ENCODE measurements around the gene ERI2. TPM values are rescaled to one million over a fixed set of nuclear protein-coding genes. Genes with fewer than 3 reads are reported as not detected.

ERI2 gene, protein sequence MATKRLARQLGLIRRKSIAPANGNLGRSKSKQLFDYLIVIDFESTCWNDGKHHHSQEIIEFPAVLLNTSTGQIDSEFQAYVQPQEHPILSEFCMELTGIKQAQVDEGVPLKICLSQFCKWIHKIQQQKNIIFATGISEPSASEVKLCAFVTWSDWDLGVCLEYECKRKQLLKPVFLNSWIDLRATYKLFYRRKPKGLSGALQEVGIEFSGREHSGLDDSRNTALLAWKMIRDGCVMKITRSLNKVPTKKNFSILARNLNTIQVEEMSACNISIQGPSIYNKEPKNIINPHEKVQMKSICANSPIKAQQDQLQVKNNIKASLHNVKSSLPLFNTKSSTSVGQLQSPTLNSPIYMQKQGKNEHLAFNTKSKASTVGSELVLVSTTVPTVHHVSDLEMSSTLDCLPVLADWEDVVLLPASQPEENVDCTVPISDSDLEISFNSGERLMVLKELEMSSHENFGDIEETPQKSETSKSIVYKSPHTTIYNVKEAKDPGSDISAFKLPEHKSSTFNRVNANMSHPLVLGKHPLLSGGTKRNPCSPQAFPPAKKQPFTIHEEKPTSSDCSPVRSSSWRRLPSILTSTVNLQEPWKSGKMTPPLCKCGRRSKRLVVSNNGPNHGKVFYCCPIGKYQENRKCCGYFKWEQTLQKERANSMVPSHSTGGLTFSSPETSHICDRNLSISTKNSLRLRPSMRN
- total RNA-seq, result 20.1 and 27.1 TPM in 2 replicates
- polyA plus RNA-seq (2012), result 9.0 TPM

DNA sequence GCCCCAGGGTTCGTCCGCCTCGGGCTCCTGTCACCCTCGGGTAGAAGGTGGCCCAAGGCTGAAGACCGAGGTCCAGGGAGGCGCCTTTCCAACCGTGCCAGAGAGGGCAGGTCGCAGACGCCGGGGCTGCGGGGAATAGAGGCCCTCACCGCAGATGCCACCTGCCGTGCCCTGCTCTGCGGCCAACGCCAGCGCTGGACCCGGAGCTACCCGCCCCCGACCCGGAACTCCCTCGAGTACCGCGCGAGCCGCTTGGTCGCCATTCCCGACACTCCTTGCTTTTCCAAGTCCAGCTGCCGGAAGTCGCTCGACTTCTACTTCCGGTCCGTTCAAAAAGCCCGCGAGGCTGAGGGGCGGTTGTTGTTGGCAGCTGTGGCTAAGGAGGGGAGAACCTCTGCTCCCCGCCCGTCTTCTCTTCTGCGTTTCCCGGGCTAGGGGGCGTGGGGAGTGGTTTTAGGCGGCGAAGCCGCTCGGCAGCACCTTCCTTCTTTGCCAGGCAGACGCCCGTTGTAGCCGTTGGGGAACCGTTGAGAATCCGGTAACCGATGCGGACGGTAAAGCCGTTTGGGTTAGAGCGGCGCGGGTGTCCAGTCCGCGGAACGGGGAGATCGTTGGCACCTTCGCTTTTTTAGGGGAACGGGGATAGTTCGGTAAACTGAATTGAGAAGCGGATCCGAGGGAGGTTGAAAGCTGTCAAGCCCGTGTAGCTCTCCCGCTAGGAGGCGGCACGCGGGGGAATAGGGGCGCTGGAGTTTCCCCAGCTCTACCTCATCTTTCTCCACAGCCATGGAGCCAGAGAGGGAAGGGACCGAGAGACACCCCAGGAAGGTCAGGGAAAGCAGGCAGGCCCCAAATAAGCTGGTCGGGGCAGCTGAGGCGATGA is at the start of gene ERI2, which contains the start of gene REXO5:
Gene ERI2 (minus strand): TSS at position 305 of the 883 bp plus-strand sequence. CDS start 42 bp downstream, at position 263.
Gene REXO5 (plus strand): TSS at position 360 of the 883 bp plus-strand sequence. CDS start 427 bp downstream, at position 787.
- peak; percentile 98 for DNase-seq (ENCODE audit: low read depth)

- DNase-seq (ENCODE audit: low read depth), result no peak
Measured at GRCh38 chr16:20854963-20855362, 48.7 kb upstream of the ERI2 start.

GRCh38 chr16:20853981-20854620 is 47.8 kb upstream of the ERI2 start:
- DNase-seq (ENCODE audit: low read depth), result no peak

DNA sequence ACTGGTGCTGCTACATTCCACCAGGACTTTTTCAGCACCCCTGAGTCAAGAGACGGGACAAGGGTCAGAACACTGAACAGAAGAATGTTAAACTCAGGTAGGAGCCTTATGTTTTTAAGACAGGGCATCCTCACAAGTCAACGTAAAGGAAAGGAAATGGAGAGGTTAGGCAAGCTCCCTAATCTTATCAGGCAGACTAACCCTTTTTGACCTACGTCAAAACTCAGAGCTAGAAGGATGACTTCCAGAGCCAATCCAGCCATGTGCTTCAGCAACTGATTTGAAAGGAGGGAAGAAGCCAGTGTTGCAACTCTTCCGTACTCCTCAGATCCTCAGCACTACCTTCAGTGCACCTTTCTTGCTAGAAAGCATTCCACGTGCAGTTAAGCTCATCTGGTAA is 46.9 kb upstream of the ERI2 start:
- DNase-seq (ENCODE audit: low read depth), result no peak

DNA sequence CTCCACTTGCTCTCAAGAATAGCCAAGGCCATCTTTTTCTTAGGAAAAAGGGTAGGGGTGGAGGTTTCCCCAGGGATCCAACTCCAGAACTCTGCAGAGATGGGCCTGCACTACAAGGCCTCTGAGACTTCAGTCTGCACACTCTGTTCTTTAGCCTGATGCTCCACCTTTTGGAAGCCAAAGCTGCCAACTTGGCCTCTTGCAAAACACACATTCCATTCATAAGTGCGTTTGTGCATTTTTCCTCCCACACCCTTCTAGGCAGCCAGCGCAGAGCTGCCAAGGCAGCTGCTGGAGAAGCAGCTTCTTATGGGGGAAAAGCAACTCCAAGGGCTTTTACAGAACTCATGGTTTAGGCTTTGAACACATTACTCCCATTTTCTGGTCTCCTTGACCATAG is 45.3 kb upstream of the ERI2 start:
- DNase-seq (ENCODE audit: low read depth), result peak; percentile 88

GRCh38 chr16:20850981-20851380 is 44.7 kb upstream of the ERI2 start:
- DNase-seq (ENCODE audit: low read depth), result no peak

DNA sequence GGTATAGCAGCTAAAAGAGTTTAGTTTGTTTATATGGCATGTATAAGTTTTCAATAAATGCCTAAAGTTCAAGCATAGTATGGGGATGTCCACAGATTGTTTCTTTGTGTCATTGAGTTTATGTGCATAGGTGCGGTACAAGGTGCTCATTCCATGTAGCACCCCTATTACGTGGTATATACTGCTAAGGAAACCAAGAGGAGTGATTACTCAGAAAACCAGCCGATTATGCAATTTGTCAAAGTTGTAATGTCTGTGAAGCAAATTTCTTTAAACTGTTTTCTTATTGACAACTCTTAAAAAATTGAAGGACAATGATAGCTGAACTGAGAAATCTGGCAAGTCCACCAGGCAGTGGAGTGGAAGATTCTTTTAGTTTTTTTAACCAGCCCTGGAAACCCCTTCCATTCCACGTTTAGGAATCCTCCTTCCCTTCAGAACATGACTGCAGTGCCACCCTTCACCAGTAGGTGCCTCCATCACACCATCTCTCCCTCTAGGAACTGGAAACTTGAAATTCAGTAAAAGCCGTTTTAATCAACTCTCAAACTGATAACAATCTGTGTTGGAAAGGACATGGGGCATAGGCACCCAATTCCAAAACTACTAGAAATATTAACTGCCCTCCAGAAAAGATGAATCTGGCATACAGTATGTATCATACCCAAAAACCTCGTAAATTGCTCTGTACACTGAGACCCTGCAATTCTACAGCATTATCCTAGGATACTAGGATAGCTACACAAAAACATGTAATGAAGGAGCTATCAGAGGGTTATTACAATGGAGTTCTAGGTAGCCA is 43.5 kb upstream of the ERI2 start:
- DNase-seq (ENCODE audit: low read depth), result peak; percentile 80

GRCh38 chr16:20847550-20847949 is 41.3 kb upstream of the ERI2 start:
- no peak for DNase-seq (ENCODE audit: low read depth)

GRCh38 chr16:20846551-20846950 is 40.3 kb upstream of the ERI2 start:
- no peak for DNase-seq (ENCODE audit: low read depth)

DNA sequence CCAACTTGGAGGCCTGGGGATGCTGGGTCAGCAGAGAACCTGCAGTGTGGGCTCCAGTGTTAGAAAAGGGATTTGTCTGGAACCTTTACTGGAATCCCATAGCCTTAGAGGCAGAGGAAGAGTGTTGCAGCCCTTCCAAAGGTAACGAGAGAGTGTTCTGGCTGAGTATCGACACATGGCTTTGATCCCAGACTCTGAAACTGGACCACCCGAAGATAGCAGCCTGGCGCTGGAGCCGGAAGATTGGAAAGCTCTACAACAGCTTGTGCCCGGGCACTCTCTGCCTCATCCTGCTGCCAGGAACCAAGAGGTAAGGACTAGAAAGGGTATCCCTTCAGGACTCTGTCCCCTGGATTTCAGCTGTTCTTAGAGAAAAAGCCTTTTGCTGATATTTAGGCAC is 39.8 kb upstream of the ERI2 start:
- DNase-seq (ENCODE audit: low read depth), result no peak

GRCh38 chr16:20844588-20844987 is 38.3 kb upstream of the ERI2 start:
- DNase-seq (ENCODE audit: low read depth), result no peak

- DNase-seq (ENCODE audit: low read depth), result no peak
Measured at GRCh38 chr16:20844054-20844453, 37.8 kb upstream of the ERI2 start.

- no peak for DNase-seq (ENCODE audit: low read depth)
Measured at GRCh38 chr16:20839504-20839903, 33.2 kb upstream of the ERI2 start.

GRCh38 chr16:20838240-20838639 is 32.0 kb upstream of the ERI2 start:
- no peak for DNase-seq (ENCODE audit: low read depth)

- no peak for DNase-seq (ENCODE audit: low read depth)
Measured at GRCh38 chr16:20833086-20833485, 26.8 kb upstream of the ERI2 start.

GRCh38 chr16:20830372-20830771 is 24.1 kb upstream of the ERI2 start:
- DNase-seq (ENCODE audit: low read depth), result no peak

- DNase-seq (ENCODE audit: low read depth), result no peak
Measured at GRCh38 chr16:20829536-20829935, 23.3 kb upstream of the ERI2 start.

DNA sequence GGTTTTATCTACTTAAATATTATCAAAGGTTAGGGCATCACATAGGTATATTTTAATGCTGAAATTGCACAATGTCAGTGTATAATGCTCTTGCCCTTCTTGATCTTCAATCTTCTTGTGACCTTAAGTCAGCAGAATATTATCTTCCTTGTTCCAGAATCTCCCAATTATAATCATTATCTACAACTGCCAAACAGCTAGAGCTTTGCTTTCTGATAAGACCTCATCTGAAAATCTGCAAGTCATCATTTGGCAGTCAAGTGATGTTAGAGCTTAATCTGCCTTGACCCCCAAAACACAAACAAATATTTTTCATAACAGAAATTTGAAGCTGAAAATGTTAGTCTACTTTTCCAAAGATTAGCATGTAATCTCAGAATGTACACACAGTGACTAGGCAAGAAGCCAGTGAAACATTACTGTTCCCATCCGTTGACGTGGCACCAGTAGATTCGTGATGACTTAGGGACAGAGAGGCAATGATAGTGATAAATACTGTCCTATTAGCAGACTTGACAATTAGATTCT is 19.8 kb upstream of the ERI2 start:
- DNase-seq (ENCODE audit: low read depth), result no peak

DNA sequence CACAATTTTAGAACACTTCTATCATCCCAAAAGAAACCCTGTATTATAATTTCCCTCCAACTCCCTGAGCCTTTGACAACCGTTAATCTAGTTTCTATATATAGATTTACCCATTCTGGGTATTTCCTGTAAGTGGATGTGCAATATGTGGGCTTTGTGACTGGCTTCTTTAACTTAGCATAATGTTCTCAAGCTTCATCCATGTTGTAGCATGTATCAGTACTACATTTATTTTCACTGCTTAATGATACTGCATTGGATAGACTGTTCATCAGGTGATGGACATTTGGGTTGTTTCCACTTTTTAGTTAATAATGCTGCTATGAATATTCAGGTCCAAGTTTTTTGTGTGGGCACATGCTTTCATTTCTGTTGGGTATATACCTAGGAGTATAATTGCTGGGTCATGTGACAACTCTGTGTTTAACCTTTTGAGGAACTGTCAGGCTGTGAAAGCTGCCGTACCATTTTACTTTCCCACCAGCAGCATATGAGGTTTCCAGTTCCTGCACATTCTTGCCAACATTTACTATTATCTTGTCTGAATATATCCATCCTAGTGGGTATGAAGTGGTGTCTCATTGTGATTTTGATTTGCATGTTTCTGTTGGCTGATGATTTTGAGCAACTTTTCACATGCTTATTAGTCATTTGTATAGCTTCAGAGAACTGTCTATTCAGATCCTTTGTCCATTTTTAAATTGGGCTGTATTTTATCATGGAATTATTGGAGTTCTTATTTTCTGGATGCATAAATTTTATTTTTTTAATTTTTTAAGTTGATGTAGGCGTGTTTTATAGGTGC is 16.5 kb upstream of the ERI2 start:
- DNase-seq (ENCODE audit: low read depth), result no peak

Data from myocyte (in vitro differentiated cells).